KMS-11 (cell line): ENCODE measurements around the gene HDAC7.

Experiments used
- H2AFZ ChIP-seq: fragments of 200-600 bp; sonication (generic); 2 replicates; pipeline ENCODE4 v1.6.1; 2016; ENCODE audit warnings: antibody characterized with exemption, mixed run types, low read depth
- H3K27ac ChIP-seq: fragments of 200-600 bp; sonication (generic); 2 replicates; pipeline ENCODE4 v1.6.1; 2016; ENCODE audit warnings: mild to moderate bottlenecking, mixed run types
- H3K27me3 ChIP-seq: fragments of 200-600 bp; sonication (generic); 2 replicates; pipeline ENCODE4 v1.6.1; 2017; ENCODE audit warnings: mild to moderate bottlenecking, low read depth, mixed run types, moderate library complexity; ENCODE audit not compliant: insufficient read depth
- H3K36me3 ChIP-seq: fragments of 200-600 bp; sonication (generic); 2 replicates; pipeline ENCODE4 v1.6.1; 2017; ENCODE audit warnings: mild to moderate bottlenecking, mixed run types; ENCODE audit not compliant: insufficient read depth
- H3K4me1 ChIP-seq: fragments of 200-600 bp; sonication (generic); 2 replicates; pipeline ENCODE4 v1.6.1; 2016; ENCODE audit warnings: mild to moderate bottlenecking, low read depth, mixed run types; ENCODE audit not compliant: poor library complexity, severe bottlenecking
- H3K4me2 ChIP-seq: fragments of 200-600 bp; sonication (generic); 2 replicates; pipeline ENCODE4 v1.7.0; 2016; ENCODE audit warnings: mild to moderate bottlenecking, mixed run types
- H3K4me3 ChIP-seq: fragments of 200-600 bp; sonication (generic); IDR thresholded peaks from 2 replicates; pipeline ENCODE4 v1.6.1; 2017; ENCODE audit warnings: low read depth, low read length, mixed read lengths; ENCODE audit not compliant: insufficient read depth
- H3K79me2 ChIP-seq: fragments of 200-600 bp; sonication (generic); 2 replicates; pipeline ENCODE4 v1.6.1; 2016; ENCODE audit warnings: low read depth, mixed run types; ENCODE audit not compliant: insufficient read depth
- H3K9ac ChIP-seq: fragments of 200-600 bp; sonication (generic); 2 replicates; pipeline ENCODE4 v1.6.1; 2016; ENCODE audit warnings: mild to moderate bottlenecking, mixed run types
- H4K20me1 ChIP-seq: fragments of 200-600 bp; sonication (generic); 2 replicates; pipeline ENCODE4 v1.6.1; 2016; ENCODE audit warnings: mild to moderate bottlenecking, mixed run types; ENCODE audit not compliant: insufficient read depth
- CTCF ChIP-seq: fragments of 200-600 bp; sonication (generic); conservative IDR thresholded peaks from 2 replicates; pipeline ENCODE4 v1.6.1; 2017; ENCODE audit warnings: low read depth, mild to moderate bottlenecking, antibody characterized with exemption, low read length, moderate library complexity, mixed read lengths

The HDAC7 gene

GRCh38 chr12:47805417-47805816 is 14.3 kb downstream of the HDAC7 start:
- Histone ChIP-seq H4K20me1 (no peaks in the 10 kb centered on the region), H3K36me3 (no peaks in the 10 kb centered on the region; the same call in 1 of the 2 replicates), H3K4me1 (peaks cover 83% of the 10 kb centered on the region), H3K27ac (no peak overlapping the region; the same call in 1 of the 2 replicates), H2AFZ (no peak overlapping the region), H3K4me3 (no peak overlapping the region), H3K27me3 (no peaks in the 10 kb centered on the region), H3K4me2 (peak overlapping the region; percentile 95), H3K9ac (no peak overlapping the region), H3K79me2 (peaks cover 93% of the 10 kb centered on the region)
- no peak for TF ChIP-seq CTCF

- H3K27me3 ChIP-seq: no peaks in the 10 kb centered on the region
- H3K36me3 ChIP-seq: no peaks in the 10 kb centered on the region; the same call in 1 of the 2 replicates
- no peak overlapping the region for H3K27ac ChIP-seq
- H3K4me2 ChIP-seq: no peak overlapping the region
- H2AFZ ChIP-seq: no peak overlapping the region
- H3K4me3 ChIP-seq: no peak overlapping the region
- peaks cover 82% of the 10 kb centered on the region for H3K79me2 ChIP-seq
- H3K9ac ChIP-seq: no peak overlapping the region
- no peak for TF ChIP-seq CTCF
- H3K4me1 ChIP-seq: peaks cover 71% of the 10 kb centered on the region
- H4K20me1 ChIP-seq: no peaks in the 10 kb centered on the region
These were observed 15.5 kb downstream of the HDAC7 start for GRCh38 chr12:47804171-47804570.

- no peak overlapping the region for H3K4me2 ChIP-seq
- H3K27me3 ChIP-seq: no peaks in the 10 kb centered on the region
- H3K4me1 ChIP-seq: peaks cover 62% of the 10 kb centered on the region
- no peak overlapping the region for H3K9ac ChIP-seq
- peaks cover 74% of the 10 kb centered on the region for H3K79me2 ChIP-seq
- no peak overlapping the region for H3K27ac ChIP-seq
- no peak for TF ChIP-seq CTCF
- no peak overlapping the region for H2AFZ ChIP-seq
- no peaks in the 10 kb centered on the region; the same call in 1 of the 2 replicates for H3K36me3 ChIP-seq
- H3K4me3 ChIP-seq: no peak overlapping the region
- no peaks in the 10 kb centered on the region for H4K20me1 ChIP-seq
These were observed 16.4 kb downstream of the HDAC7 start for GRCh38 chr12:47803191-47803875.

GRCh38 chr12:47802312-47802711 is 17.4 kb downstream of the HDAC7 start:
- H3K4me3 ChIP-seq: no peak overlapping the region
- H3K27ac ChIP-seq: no peak overlapping the region
- peak; percentile 47; the same call in 1 of the 2 replicates for TF ChIP-seq CTCF
- H3K79me2 ChIP-seq: peaks cover 64% of the 10 kb centered on the region
- H2AFZ ChIP-seq: no peak overlapping the region
- H3K36me3 ChIP-seq: no peaks in the 10 kb centered on the region; the same call in 1 of the 2 replicates
- H3K27me3 ChIP-seq: no peaks in the 10 kb centered on the region
- peaks cover 53% of the 10 kb centered on the region for H3K4me1 ChIP-seq
- no peak overlapping the region for H3K4me2 ChIP-seq
- H3K9ac ChIP-seq: no peak overlapping the region
- H4K20me1 ChIP-seq: no peaks in the 10 kb centered on the region
